Femur (tissue), 1 donor: ENCODE data around the gene POLG2.
A peak's percentile ranks its signal among the peaks of the same experiment; 100 is the strongest.

Experiments used
- DNase-seq: peaks from one replicate; pipeline ENCODE4 v3.0.0-alpha.2; 2017

POLG2 gene

GRCh38 chr17:64496786-64497564 lies at the start of gene POLG2:
TSS of gene POLG2 (minus strand) at chr17:64497054. CDS start at chr17:64496968, 86 bp downstream.
- peak; percentile 95 for DNase-seq

GRCh38 chr17:64544742-64545141 lies 47.9 kb upstream of the POLG2 start:
- DNase-seq: no peak

DNA sequence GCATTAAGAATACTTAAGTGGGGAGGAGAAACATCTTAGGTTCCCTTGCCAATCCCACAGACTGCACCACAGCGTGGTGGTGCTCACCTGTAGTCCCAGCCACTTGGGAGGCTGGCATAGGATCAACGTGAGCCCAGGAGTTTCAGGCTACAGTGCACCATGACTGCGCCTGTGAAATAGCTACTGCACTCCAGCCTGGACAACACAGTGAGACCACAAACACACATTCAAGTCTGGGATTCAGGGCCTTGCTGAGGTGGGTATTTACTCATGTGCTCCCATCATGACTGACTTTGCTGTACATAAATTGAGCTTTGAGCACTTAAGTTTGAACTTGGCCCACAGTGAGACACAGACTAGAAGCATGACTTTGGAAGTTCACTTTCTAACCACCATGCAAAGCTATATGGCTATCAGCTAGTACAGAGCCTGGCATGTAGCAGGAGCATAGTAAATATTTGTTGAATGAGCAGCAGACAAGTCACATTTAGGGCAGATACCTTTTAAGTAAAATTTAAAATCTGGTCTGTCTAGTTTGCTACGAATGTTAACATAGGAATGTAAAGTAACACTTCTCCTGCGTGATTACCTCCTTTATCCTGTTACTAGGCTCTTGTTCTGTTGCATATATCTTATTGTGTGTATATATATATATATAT lies 43.4 kb upstream of the POLG2 start:
- DNase-seq: no peak

GRCh38 chr17:64538508-64539130 lies 41.8 kb upstream of the POLG2 start:
- DNase-seq: no peak

- DNase-seq: no peak
Measured at GRCh38 chr17:64537488-64537887, 40.6 kb upstream of the POLG2 start.

GRCh38 chr17:64536913-64537312 lies 40.1 kb upstream of the POLG2 start:
- no peak for DNase-seq

- DNase-seq: no peak
Measured at GRCh38 chr17:64535357-64535756, 38.5 kb upstream of the POLG2 start.

DNA sequence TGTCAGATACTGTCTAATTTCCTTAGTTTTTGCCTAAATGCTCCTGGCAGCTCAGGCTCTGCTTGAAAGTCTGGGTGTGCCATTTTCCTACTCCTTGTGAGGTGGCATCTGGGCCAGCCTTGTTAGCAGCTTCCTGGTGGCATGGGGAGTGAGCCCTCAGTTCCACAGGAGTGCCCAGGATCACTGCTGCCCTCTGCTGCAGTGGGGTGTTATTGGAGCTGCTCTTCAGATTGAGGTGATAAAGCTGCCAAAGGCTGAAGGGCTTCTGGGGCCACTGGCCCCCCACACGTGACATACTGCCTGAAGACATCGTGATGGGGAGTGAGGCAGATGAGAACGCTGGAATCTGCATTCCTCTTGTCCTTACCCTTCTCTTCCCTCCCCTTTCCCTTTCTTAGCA lies 37.3 kb upstream of the POLG2 start:
- no peak for DNase-seq

DNA sequence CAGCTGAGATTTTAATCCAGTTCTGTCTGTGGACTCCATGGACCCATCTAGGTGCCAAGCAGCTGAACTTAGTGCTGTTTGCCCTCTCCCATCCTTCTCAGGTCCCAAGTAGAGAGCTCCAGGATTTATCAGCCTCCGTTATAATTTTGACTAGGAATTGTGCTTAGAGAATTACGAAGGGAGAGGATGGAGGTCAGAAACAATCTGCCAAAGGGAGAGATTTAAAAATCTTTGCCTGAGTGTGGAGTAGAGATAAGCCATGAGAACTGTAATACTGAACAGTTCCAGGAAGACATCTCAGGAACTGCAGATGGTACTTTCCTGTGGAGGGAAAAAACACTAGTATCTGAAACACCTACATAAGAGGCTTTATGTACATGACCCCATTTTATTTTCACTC lies 36.9 kb upstream of the POLG2 start:
- no peak for DNase-seq

DNA sequence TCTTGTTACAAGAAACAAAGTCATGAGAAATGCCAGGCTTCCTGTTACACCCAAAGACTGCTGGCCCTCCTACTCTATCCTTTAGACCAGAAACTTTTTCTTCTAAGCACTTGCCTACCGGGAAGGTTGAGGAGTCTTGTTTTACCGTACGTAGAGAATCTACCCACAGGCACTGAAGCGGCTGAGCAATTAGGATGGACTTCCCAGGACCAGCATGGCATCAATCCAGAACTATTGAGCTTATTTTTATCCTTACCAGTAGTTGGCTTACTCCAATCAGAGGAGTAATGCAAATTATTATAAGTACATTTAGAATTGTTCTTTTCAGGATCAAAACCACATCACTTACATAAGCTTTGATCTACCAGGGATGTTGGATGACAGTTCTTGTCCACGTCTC lies 35.6 kb upstream of the POLG2 start:
- DNase-seq: no peak

DNA sequence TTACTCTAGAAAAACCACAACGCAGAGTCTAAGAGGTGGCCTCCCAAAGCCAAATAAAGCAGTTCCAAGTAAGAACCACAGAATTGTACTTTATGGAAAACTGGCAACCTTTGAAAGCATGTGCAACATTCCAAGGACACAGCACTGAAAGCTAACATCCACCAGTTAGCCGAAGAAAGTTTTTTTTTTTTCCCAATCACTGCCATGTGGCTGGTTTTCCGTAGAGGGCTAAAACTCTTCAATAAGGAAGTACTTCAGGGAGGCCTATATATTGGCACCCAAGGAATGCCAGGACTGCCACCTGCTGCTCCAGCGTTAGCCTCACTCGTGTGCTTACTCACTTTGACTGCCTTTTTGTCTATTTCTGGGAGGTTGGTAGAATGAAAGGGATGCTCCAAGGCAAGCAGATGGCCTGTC lies 35.1 kb upstream of the POLG2 start:
- DNase-seq: peak; percentile 42

DNA sequence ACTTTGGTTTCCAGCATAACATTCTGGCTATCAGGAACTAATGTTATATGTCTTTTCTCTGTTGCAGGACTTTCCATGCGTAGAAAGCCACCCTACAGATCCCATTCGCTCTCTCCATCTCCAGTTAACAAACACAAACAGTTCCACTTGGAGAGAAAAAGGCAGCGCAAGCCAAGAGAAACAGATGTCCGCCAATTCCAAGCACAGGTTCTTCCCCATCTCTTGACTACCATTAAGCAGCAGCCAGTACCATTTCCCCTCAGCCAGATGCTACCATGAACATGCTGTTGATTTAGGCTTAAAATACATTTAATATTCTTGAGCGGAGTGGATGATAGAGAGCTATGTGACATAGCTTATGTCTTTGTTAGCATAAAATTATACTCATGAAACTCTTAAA lies 32.4 kb upstream of the POLG2 start:
- DNase-seq: no peak

DNA sequence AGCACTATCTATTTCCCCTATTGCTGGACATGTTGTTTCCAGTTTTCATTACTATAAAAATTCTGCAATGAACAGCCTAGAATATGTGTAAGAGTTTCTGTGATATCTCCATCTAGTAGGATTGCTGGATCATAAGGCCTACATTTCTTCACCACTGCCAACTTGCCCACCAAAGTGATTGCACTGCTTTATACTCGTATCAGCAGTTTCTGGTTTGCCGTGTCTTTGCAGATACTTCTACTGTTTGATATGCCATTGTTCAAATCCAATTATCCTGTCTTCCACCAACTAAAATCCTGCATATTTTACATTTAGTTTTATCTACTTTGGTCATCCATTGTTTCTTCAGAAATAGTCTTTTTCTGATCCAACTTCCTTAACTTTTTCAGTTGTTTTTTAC lies 31.1 kb upstream of the POLG2 start:
- DNase-seq: no peak

GRCh38 chr17:64520359-64520758 lies 23.5 kb upstream of the POLG2 start:
- DNase-seq: no peak

DNA sequence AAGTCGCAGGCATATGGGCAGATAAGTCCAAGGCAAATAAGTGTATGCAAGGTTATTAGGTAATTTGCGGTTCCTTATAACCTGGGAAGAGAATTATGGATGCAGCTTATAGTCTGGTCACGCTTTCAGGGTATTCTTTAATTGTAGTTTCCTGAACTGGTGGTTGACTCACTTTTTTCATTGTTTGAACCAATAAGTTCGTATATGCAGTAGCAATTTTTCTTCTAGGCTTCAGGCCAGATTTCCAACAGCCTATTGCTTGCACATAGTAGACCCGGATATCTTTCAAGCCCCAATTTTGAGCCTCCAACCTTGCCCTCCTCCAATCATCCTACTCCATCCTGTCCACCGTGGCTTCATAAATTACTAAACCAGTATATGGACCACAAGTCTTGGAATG lies 22.7 kb upstream of the POLG2 start:
- DNase-seq: no peak

DNA sequence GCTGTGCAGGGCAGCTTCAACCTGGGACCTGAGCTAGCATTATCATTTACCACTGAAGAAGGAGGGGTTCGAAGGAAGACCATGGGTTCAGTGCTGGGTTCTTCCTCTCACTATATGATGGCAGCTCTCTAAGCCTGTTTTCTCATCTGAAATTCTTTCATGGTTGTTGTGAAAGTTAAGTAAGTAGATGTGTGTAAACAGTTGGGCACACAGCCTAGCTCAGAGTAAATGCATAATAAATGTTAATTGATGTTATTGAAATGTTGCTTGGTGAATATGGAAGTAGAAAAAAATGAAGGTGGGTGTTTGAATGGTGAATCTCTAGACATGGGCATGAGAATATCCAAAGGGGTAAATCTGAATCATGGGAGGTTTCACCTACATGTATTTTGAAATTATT lies 19.0 kb upstream of the POLG2 start:
- no peak for DNase-seq

DNA sequence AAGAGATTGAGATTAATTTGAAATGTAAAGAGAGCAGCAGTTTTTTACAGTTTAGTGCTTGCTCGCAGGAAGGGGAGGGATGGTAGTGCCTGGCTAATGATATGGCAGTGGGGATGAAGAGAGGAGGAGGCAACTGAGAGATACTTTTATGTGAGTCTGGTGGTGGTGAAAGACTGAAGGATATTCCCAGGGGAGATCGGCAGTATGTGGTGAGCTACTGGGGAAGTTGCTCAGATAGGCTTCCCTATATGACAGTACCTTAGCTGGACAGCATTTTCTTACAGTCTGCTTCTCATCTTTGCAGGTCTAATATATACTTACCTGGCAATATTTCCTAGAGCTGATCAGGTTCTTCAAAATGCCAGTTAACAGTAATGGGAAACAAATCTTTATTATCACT lies 18.6 kb upstream of the POLG2 start:
- DNase-seq: no peak

- DNase-seq: no peak
Measured at GRCh38 chr17:64509179-64509578, 12.3 kb upstream of the POLG2 start.

- no peak for DNase-seq
Measured at GRCh38 chr17:64508683-64509082, 11.8 kb upstream of the POLG2 start.

- peak; percentile 84 for DNase-seq
Measured at GRCh38 chr17:64507413-64507782, 10.5 kb upstream of the POLG2 start.

GRCh38 chr17:64506576-64507412 lies 9.9 kb upstream of the POLG2 start, which contains the start of gene CEP95:
TSS of gene CEP95 (plus strand) at chr17:64506977. CDS start at chr17:64507098, 121 bp downstream.
- peak; percentile 98 for DNase-seq

GRCh38 chr17:64506201-64506575 lies 9.3 kb upstream of the POLG2 start, which contains the start of gene DDX5:
TSS of gene DDX5 (minus strand) at chr17:64506289. CDS start at chr17:64506119, 170 bp downstream.
- DNase-seq: peak; percentile 98
